ENCODE measurements around the gene ASAP2.

DNA sequence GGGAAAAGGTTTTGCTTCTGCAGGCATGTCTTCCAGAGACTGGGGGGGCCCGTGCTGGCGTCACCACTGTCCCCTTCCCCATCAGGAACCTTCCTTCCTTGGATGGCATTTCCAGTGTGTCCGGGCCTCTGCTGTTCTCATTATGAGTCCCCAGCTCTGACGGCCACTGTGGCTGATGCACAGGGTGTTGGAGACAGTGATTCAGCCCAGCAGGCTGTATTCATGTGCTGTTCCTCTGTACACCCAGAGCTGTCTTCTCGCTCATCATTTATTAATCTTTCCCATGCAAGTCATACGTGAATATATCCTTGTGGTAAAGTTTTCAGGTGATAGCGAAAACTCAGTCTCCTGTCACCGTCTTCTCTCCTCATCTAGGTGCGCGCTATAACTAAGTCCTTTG lies 57.7 kb downstream of the ASAP2 start:
- TF ChIP-seq CTCF (optimal IDR thresholded peaks at IDR 0.05 in 1 of 3, IDR thresholded peaks at IDR 0.05 in 1 of 3, conservative IDR thresholded peaks at IDR 0.05 in 1 of 3; ENCODE audit: extremely low read depth in 1 of 3, insufficient read depth in 2 of 3, low read length in 3 of 3): no peak
- no peak for TF ChIP-seq EZH2 (IDR thresholded peaks at IDR 0.05; ENCODE audit: low read length)
